HG03565 (cell line): ENCODE results near the gene TCERG1L.
"Not testable (repeated sequence)": the region's sequence is repeated elsewhere in the genome, so short reads cannot be mapped to it uniquely, and the experiment has no call there.

Experiments used
- ATAC-seq: cut with Tn5 transposase; IDR thresholded peaks from one replicate; pipeline ENCODE4 v1.9.1; 2021; ENCODE audit warnings: mild to moderate bottlenecking, moderate library complexity; ENCODE audit not compliant: unreplicated experiment

Gene TCERG1L

DNA sequence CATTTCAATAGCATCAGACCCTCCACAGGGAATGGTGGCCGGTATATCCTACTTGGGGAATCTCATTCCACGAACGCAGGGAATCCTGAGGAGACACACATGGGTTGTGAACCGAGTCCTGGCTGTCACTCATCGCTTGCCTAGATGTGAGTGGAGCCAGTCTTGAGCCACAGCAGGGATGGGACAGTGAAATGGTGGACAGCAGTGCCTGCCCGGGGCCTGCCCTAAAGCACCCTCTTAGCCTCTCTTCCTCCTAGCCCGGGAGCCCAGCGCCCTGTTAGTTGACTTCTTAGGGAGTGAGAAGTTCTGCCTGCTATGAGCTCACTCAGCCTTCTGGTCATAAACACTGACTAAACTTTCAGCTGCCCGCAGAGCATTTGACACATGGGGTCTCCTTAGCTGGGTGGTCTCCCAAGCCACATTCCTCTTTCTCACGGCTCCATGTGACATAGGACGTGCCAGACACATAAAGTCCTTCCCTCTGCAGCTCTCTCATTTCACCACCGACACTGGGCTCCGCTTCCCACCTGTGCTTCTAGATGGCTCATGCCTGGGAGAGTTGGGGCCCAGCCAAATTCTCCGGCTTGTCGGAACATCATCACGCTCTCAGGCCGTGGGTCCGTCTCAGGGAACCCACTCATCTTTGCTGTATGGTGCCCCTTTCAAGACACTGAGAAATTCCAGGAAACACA, 60.9 kb downstream of the TCERG1L start:
- no peak for ATAC-seq

DNA sequence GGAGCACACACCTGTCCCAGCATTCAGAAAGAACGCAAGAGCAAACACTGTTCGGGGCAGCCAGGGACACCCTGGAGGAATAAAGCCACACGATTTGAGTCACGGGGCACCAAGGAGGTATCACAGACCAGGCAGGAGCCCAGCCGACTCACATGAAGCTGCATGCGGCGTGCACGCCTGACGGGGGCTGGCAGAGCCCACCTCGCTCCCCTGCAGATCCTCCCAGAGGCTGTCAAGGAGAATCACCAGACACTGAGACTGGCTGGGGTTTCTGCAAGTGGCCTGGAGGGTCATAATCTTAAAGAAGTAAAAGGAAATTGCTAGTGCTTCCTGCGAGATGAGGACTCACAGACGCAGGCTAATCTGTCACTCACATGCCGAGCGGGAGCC, 61.6 kb downstream of the TCERG1L start:
- no peak for ATAC-seq

DNA sequence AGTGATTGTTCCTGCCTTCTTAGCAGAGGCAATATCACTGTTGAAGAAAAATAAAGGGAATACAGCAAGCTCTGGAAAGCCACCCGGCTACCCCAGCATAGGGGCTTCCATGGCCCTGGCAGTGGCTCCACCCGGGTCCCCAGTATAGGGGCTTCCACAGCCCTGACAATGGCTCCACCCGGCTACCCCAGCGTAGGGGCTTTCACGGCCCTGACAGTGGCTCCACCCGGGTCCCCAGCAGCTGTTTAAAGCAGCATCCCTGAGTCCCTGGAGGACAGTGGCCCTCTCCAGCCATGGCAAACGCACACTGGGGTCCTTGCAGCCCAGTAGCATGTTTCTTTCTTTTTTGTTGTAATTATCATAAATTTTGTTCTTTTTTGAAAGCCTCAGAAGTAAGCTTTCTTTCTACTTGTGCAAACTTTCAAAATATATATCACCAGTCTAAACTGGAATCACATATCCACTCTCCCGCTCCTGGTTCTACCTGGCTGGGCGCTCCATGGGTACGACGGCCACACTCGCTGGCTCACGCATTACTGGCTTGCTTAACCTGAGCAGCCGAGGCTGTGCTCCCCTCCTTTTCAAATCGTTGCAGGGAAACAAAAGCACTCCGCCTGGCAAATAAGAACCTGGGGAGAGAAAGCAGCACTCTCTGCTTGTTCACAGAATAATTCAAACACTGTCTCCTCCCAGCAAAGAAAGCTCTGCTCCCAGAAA, 62.1 kb downstream of the TCERG1L start:
- no peak for ATAC-seq

DNA sequence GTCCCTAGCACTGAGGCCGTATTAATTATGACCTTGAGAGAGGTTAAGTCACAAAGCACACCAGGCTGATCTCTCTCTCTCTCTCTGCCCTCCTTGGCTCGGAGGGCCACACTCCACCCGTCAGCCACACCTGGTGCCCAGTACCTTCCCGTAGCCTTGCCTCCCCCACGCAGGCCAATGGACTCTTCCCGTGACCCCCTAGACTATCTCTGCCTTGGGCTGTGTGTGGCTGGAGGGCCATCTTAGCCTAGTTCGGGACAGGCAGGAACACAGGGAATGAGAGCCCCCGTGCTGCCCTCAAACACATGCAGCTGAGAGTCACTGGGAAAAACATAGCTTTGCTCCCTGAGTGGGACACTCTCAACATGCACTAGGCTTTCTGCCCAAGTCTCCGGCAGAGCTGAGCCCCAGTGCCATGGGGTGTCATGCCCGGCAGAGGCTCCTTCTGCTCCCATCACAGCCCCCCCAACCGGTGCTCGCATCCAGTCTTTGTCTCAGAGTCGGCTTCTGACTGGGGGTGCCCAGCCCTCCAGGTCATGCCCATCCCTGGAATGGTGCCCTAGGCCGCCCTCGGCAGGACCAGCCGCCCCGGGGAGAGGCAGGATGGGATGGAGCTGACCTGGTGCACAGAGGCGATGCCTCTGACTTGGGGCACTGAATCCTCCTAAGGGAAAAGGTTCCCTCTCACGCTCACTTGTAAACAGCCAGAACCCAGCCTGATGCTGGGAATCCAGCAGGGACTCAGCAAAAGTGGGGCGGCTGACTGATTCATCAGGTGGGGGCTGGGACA, 63.0 kb downstream of the TCERG1L start:
- ATAC-seq: no peak

DNA sequence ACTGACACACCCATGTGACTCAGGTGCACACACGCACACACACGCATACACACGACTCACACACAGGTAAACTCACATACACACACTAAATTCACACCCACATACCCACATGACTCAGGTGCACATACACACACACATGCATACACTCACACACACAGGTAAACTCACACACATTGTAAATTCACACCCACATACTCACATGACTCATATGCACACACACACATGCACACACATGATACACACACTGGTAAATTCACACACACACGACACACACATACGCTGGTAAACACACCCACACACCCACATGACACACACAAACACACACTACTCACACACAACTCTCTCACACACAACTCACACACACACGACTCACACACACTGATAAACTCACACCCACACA, 63.6 kb downstream of the TCERG1L start:
- ATAC-seq: no peak

DNA sequence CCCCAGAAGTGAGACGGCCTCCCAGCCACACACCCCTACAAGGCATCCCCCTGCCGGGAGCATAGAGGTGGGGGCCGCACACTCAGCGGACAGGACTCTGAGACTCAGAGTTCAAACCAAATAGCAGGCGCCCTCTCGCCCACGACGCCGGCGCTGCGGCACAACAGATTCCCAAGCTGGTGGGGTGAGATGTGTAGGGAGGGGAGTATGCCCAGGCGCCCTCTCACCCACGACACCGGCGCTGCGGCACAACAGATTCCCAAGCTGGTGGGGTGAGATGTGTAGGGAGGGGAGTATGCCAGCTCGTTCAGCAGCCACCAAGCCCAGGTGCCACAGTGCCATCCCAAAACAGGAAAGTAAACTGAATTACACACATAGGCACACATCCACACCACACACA, 64.7 kb downstream of the TCERG1L start:
- no peak for ATAC-seq

DNA sequence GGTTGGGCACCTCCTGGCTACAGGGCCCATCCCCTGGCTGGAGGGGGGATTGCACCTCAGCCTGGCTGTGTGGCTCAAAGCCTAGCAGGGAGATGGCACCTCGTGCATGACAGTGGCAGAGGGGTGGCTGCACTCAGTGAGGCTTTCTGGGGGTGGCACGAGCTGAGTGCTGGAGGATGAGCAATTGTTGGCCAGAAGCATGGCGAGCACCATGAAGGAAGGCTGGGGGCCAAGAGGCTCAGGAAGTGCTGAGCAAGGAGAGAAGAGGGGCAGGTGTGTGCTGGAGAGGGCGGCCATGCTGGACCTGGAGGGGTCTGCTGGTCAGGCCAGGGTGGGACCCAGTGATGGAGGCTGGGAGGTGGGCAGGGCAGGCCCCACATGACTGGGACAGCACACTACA, 65.4 kb downstream of the TCERG1L start:
- no peak for ATAC-seq

DNA sequence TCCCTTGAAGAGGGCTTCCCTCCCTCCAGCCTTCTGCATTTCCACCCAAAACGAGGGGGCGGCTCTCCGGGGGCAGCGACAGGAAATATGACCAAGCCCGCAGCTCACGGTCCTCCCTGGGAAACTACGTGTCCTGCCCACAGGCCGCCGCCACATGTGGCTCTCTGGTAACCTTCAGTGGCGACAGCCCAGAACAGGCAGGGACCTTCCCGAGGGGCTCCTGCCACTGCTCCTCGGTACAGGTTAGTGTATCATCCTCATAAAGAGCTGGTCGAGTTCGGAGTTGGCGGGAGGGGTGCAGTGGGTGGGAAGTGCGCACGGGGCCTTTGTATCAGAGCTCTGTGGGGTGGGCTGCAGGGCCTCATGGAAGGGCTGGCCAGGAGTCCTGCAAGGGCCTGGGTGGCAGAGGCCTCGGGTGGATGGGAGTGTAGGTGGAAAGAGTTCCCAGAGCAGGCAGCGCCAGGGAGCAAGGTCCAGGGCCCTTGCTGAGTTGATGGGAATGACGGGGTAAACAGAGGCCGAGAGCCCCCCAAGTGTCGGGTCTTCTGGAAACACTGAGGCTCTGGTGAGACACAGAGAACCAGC, 66.0 kb downstream of the TCERG1L start:
- ATAC-seq: no peak

DNA sequence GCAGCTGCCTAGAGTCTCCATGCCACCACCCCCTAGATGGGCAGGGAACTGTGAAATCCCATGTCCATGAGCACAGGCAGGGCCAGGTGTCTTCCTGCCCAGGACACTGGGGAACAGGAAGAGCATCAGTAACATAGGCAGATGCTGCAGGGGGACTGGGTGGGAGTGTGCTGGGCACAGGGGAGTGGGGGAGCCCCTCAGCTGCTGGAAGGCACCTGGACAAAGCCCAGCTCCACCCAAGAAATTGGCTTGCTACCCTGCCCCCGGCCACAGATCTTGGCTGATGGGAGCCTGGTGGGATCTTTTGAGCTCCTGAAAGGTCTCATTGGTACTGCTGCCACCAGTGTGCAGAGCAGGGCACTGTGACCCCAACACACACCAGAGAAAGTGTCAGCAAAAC, 66.7 kb downstream of the TCERG1L start:
- ATAC-seq: no peak

DNA sequence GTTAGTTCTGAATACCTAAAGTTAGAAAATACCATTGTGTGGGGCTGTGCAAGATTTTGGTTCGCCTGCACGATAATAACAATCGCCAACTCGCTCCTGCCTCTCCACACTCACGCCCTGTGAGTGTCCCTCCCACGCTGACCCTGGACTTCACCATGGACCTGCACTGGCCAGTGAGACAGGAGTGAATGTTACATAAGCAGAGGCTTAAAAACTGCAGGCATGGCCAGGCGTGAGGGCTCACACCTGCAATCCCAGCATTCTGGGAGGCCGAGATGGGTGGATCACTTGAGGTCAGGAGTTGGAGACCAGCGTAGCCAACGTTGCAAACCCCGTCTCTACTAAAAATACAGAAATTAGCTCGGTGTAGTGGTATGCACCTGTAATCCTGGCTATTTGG, 68.4 kb downstream of the TCERG1L start:
- ATAC-seq: no peak

DNA sequence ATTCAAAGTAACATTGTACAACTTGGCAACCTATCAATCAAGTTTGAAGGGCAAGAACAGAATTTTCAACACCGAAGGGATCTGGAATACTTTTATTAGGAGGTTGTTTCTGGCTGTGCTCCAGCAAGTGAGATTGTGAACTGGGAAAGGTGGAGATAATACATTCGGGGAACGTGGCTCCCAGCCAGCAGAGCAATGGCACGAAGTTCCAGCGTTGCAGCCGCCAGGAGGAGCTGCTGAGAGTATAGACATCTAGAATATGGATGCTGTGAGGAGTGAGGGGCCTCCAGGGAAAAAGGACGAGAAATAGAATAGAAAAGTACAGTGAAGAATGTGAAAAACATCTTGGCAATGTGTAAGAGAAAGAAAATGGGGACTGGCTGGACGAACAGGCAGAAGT, 69.5 kb downstream of the TCERG1L start:
- ATAC-seq: no peak

DNA sequence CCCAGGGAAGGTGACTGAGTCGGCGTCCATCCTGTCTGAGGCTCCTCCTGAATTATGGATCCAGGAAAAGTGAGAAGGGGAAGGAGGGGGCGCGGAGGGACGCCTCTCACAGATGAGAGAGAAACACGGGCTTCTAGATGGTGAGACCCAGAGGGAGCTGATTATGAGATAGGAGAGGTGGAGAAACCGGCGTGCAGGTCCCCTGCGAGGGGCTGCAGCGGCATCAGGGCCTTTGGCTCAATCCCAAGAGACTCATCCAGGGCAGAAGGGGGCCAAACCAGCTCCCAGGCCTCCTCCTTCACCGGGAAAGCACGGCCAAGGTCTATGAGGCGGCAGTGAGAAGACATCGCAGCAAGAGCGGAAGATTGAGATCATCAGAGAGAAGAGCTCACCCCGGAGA, 70.8 kb downstream of the TCERG1L start:
- no peak for ATAC-seq

DNA sequence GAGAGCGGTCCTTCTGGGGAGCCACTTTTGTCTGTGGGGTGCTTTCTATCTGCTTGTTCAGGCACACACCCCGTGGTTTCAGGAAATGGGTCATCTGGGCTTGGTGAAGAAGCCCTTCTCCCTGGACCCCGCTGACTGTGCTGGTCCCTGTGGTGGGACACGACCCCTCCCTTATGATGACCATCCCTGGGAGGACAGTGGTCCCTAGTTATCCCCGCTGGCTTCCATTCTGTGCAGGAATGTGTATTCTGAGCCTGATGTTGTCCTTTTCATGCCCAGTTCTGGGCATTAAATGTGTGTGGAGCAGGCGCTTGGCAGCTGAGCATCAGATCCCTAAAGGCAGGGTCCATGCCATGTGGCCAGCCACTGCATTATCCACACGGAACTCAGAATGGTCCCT, 71.6 kb downstream of the TCERG1L start:
- no peak for ATAC-seq

DNA sequence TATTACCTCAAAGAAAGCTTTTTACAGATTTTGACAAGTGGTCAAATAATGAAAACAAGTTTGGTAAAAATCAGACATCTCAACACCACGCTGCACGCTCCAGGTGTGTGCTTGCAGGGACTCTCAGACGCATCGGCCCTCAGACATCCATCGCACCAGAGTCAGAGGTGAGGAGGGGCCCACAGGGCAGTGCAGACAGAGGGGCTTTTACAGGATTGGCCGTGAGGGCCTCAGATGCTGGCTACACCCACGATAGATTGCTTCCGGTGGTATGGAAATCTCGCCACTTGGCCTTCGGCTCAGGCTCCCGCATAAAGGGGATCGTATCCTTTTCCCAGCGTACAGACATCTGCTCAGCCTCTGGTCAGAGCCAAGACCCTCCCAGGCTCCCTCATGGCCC, 72.1 kb downstream of the TCERG1L start:
- ATAC-seq: no peak

DNA sequence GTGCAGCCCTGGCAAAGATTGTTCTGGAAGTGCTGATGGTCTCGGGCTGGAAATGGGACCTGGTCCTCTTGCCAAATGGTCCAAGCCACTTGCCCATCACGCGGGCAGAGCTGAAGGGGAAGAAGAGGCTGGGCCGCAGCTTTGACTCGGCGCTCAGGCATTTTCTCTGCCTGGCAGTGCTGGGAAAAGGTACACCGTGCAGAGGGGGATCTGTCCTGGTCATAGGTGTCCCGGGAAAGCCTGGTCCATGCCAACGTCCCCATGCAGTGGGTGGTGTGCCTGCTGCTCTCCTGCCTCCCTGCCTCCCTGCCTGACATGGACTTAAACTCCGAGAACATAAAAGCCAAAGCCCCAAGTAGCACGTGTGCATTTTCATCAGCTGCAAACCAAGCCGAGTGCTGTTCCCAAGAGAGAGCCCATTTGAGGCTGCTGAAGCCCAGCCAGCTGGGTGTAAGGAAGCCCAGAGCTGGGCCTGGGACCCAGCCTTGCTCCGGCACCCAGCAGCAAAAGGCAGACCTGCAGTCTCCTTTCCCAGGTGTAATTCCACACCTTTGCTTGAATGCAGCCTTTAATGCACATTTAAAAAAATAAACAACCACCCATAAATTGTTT, 72.7 kb downstream of the TCERG1L start:
- ATAC-seq: no peak

DNA sequence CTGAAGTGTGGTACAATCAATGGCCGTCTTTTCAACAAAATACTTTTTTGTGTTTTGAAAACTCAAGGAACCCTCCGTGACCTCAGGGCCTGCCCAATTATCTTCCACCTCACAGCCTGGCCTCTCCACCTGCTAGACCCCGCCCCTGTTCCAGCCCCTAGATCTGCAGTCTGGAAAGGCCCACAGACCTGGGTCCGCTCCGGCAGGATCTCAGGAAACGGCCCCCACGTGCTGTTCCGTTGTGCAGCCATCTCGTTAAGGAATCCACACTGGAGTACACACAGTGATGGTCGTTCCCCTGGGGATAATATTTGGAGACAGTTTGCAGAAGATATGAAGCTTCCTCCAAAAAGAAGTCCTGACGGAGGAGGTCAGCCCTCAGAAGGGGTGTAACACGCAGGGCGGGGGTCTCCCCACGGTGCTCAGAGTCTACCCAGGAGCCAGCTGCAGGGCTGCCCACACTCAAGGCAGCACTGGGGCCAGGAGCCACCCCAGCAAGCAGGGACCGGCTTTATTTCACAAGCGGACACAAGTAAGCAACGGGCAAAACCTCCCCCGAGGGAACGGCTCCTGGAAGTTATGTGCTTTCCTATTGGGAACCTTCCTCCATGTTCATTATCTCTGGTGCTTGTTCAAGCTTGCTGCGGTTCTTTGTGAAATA, 73.4 kb downstream of the TCERG1L start:
- no peak for ATAC-seq

DNA sequence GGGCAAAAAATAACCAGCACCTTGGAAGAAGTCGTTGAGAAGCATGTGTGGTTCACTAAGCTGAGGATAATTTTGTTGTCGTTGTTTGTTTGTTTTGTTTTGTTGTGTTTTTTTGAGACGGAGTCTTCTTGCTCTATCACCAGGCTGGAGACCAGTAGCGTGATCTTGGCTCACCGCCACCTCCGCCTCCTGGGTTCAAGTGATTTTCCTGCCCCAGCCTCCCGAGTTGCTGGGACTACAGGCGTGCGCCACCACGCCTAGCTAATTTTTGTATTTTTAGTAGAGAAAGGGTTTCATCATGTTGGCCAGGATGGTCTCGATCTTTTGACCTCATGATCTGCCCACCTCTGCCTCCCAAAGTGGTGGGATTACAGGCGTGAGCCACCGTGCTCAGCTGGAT, 76.9 kb downstream of the TCERG1L start:
- ATAC-seq: not testable (repeated sequence)

DNA sequence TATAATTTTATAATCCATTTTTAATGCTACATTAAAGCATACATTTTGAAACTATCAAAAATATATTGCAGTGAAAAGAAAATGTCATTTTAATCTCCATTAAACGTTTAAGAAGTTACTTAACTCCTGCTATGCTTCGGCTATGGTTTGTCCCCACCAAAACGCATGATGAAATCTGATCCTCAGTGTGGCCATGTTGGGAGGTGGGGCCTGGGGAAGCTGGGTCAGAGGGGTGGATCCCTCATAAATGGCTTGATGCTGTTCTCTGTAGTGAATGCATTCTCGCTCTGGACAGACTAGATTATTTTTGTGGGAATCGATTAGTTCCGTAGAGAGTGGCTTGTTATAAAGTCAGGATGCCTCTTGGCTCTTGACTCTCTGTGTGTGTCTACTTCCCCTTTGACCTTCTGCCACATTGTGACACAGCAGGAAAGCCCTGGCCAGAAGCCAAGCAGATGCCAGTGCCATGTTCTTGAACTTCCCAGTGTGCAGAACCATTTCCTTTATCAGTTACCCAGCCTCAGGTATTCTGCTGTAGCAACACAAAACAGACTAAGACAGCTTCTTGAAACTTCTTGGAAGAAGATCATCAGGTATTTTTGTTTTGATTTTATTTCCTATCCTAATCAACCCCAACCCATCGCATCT, 77.8 kb downstream of the TCERG1L start:
- no peak for ATAC-seq

DNA sequence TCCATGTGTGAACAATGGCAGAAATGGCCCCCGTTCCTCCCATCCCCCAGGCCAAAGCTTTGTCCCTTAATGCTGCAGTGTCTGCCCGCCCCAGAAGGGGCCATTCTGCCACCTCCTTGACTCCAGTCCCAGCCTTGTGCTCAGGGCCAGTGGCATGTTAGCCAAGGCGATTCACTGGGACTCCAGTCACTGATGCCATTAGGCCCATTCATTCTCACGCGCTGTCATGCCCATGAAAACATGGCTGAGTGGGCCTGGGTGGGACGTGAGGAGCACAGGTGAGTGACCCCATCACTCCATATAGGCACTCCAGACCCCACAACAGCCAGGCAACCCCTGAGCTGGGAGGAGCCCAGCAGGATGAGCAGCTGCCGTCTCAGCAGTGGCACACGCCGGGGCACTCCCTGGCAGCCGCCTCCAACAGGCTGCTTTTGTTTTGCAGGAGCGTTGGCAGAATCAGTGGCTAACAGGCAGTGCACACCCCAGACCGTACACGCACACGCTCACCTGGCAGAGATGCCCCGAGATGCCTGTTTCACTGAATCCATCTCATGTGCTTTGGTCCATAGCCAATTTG, 79.5 kb downstream of the TCERG1L start:
- no peak for ATAC-seq
